GM23248 (cell line): ENCODE results near the gene IFNA2.

Source experiments
- EZH2 ChIP-seq: fragments of 200-600 bp; sonication (generic); IDR thresholded peaks from 2 replicates; pipeline ENCODE4 v1.6.1; 2018; ENCODE audit warnings: antibody characterized with exemption, mild to moderate bottlenecking; ENCODE audit not compliant: insufficient read depth, poor library complexity, severe bottlenecking
- EZH2phosphoT487 ChIP-seq: fragments of 200-600 bp; sonication (generic); IDR thresholded peaks from 2 replicates; pipeline ENCODE4 v1.6.1; 2018; ENCODE audit warnings: antibody characterized with exemption, moderate library complexity, mild to moderate bottlenecking, low read depth; ENCODE audit not compliant: insufficient read depth

GRCh38 chr9:21395778-21396717, 10.8 kb upstream of the IFNA2 start:
- TF ChIP-seq EZH2 (no peak), EZH2phosphoT487 (no peak)
